HG02588 (cell line): ENCODE data around the gene SOX8.

ENCODE experiments used
- ATAC-seq: cut with Tn5 transposase; IDR thresholded peaks from one replicate; pipeline ENCODE4 v1.9.1; 2021; ENCODE audit warnings: mild to moderate bottlenecking, moderate library complexity; ENCODE audit not compliant: unreplicated experiment

Gene SOX8

GRCh38 chr16:972316-973002 is 9.1 kb upstream of the SOX8 start:
- no peak for ATAC-seq

GRCh38 chr16:973366-973765 is 8.2 kb upstream of the SOX8 start:
- ATAC-seq: no peak

GRCh38 chr16:974001-974601 is 7.5 kb upstream of the SOX8 start:
- ATAC-seq: no peak

- ATAC-seq: no peak
Measured at GRCh38 chr16:974611-975261, 6.8 kb upstream of the SOX8 start.

GRCh38 chr16:975291-975690 is 6.3 kb upstream of the SOX8 start:
- ATAC-seq: no peak

- ATAC-seq: no peak
Measured at GRCh38 chr16:976389-976931, 5.1 kb upstream of the SOX8 start.

GRCh38 chr16:977081-977701 is 4.4 kb upstream of the SOX8 start:
- ATAC-seq: no peak

- ATAC-seq: no peak
Measured at GRCh38 chr16:977896-978295, 3.7 kb upstream of the SOX8 start.

GRCh38 chr16:978403-978802 is 3.2 kb upstream of the SOX8 start:
- ATAC-seq: no peak

- ATAC-seq: no peak
Measured at GRCh38 chr16:979147-979546, 2.4 kb upstream of the SOX8 start.

GRCh38 chr16:979859-980594 is 1.5 kb upstream of the SOX8 start:
- no peak for ATAC-seq

GRCh38 chr16:980595-980854 is 1.0 kb upstream of the SOX8 start:
- no peak for ATAC-seq

- ATAC-seq: no peak
Measured at GRCh38 chr16:982145-983043, 824 bp downstream of the SOX8 start.

GRCh38 chr16:983044-984030 is 1.8 kb downstream of the SOX8 start:
- no peak for ATAC-seq

GRCh38 chr16:984121-984694 is 2.6 kb downstream of the SOX8 start:
- no peak for ATAC-seq

- ATAC-seq: no peak
Measured at GRCh38 chr16:984736-985636, 3.4 kb downstream of the SOX8 start.

- no peak for ATAC-seq
Measured at GRCh38 chr16:985646-986400, 4.3 kb downstream of the SOX8 start.
